HL-60/S4 treated with retinoic acid at 250 ng/mL for 4 days and 3 days (cell line): ENCODE measurements around the gene EFHC1.

ENCODE experiments used
- in situ Hi-C: fragments of 300-500 bp; cut with MboI; formaldehyde crosslinking; loops from 2 replicates; pipeline ENCODE4 v1.7.0; 2022; ENCODE audit warnings: low sequenced_read_pairs

Gene EFHC1

GRCh38 chr6:52537001-52537753 is 117.0 kb downstream of the EFHC1 start:
- in situ Hi-C loops = no loop called here

- in situ Hi-C loops = no loop called here
Measured at GRCh38 chr6:52538252-52538900, 118.2 kb downstream of the EFHC1 start.

- in situ Hi-C loops = no loop called here
Measured at GRCh38 chr6:52538901-52539354, 118.8 kb downstream of the EFHC1 start.

- in situ Hi-C loops = no loop called here
Measured at GRCh38 chr6:52539607-52540006, 119.5 kb downstream of the EFHC1 start.

GRCh38 chr6:52540286-52540902 is 120.3 kb downstream of the EFHC1 start:
- in situ Hi-C loops = no loop called here

GRCh38 chr6:52541135-52541534 is 121.0 kb downstream of the EFHC1 start:
- in situ Hi-C loops = no loop called here

GRCh38 chr6:52543262-52543661 is 123.1 kb downstream of the EFHC1 start:
- in situ Hi-C loops = no loop called here

- in situ Hi-C loops = no loop called here
Measured at GRCh38 chr6:52543729-52544601, 123.8 kb downstream of the EFHC1 start.

- in situ Hi-C loops = no loop called here
Measured at GRCh38 chr6:52544602-52545405, 124.7 kb downstream of the EFHC1 start.

DNA sequence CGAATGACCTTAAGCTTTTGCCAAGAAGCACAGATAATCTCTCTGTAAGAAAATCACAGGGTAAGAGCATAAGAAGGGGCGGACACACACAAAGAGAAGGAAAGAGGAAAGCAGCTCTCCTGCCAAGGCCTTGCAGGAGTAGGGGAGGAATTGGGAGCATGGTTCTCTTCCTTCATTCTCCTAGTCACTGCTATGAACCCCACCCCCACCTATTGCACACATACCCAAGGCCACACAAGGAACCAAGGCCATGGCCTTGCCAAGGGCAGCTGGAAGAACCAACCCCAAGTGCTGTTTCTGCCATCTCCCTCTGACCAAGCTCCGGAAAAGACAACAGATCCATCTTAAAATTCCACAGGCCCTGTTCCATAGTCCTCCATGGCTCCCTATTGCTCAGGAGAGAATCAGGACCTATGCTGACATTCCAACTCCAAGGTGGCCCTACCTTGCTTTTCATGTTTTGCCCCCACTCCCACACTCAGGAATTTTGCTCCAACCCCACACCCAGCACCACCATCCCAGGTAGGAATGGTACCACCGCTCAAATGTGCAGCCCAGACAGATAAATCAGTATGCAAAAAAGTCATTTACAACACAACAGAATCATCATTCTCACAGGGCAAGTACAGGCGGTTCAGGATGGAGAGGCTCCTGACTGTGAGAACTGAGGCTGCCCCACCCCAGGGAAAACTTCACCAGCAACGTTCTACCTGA is 125.4 kb downstream of the EFHC1 start:
- in situ Hi-C loops = no loop called here

- in situ Hi-C loops = no loop called here
Measured at GRCh38 chr6:52546192-52546591, 126.0 kb downstream of the EFHC1 start.

- in situ Hi-C loops = no loop called here
Measured at GRCh38 chr6:52546678-52547077, 126.5 kb downstream of the EFHC1 start.

- in situ Hi-C loops = no loop called here
Measured at GRCh38 chr6:52547647-52548352, 127.7 kb downstream of the EFHC1 start.

DNA sequence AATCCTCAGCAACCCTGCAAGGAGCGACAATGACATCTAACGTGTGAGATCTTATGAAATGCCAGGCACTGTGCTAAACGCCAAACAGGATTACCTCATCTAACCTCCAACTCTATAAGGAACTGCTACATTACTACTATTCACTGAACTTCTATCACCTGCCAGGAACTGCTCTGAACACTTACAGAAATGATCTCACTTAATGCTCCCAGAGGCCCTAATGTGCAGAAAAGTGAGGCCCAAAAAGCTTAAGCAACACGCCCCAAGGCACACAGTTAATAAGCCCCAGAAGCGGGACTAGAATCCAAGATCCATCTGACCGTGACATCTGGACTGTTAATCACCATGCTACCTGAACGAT is 128.2 kb downstream of the EFHC1 start:
- in situ Hi-C loops = no loop called here

GRCh38 chr6:52548999-52549398 is 128.9 kb downstream of the EFHC1 start:
- in situ Hi-C loops = no loop called here

- in situ Hi-C loops = no loop called here
Measured at GRCh38 chr6:52549428-52549827, 129.3 kb downstream of the EFHC1 start.

GRCh38 chr6:52550014-52550575 is 130.0 kb downstream of the EFHC1 start:
- in situ Hi-C loops = no loop called here

DNA sequence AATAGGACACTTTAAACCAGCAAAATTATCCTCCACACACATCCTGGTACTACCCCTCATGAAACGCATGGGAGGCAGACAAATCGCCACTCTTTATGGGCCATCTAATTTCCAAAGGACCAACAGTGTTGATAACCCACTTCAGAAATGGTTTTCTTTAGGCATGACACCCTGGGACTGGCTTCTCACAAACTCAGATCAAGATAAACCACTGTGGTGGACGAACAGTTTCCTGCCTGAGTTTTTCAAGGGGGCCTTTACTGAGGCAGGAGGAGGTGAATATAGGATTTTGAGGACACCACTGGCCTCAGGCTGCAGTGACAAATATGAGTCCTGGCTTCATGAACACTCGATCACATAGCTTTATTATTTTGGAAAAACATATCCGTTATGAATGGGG is 130.7 kb downstream of the EFHC1 start:
- in situ Hi-C loops = no loop called here
